Lung (tissue), 12 donors: Measurements from ENCODE around the gene CAPRIN2. TPM values are rescaled to one million over a fixed set of nuclear protein-coding genes. Genes with fewer than 3 reads are reported as not detected.

Source experiments
- ATAC-seq: fragments of 200-7000 bp; cut with Tn5 transposase; one replicate; pipeline ENCODE4 v1.9.1; 2020; ENCODE audit warnings: moderate number of reproducible peaks; ENCODE audit not compliant: insufficient read depth, low FRiP score
- DNase-seq, 3 donors: peaks; one replicate each; pipeline ENCODE4 v3.0.0-alpha.2; 2013 to 2017
- H3K27ac ChIP-seq, 2 donors: one replicate each; pipeline ENCODE4 v1.5.1; 2013; ENCODE audit warnings: mild to moderate bottlenecking in 2 of 2, moderate library complexity in 2 of 2, control low read depth in 1 of 2, inconsistent platforms in 1 of 2, low read depth in 1 of 2, low read length in 1 of 2
- H3K27me3 ChIP-seq, 3 donors: one replicate each; pipeline ENCODE4 v1.5.1; 2013; ENCODE audit warnings: low read length in 2 of 3; ENCODE audit not compliant: control insufficient read depth in 3 of 3, insufficient read depth in 3 of 3
- H3K36me3 ChIP-seq, 4 donors: one replicate each; pipeline ENCODE4 v1.5.1; 2013; ENCODE audit warnings: low read length in 4 of 4, mild to moderate bottlenecking in 1 of 4, moderate library complexity in 1 of 4; ENCODE audit not compliant: control insufficient read depth in 4 of 4, insufficient read depth in 4 of 4
- H3K4me1 ChIP-seq, 5 donors: one replicate each; pipeline ENCODE4 v1.5.1; 2013; ENCODE audit warnings: low read length in 5 of 5, mild to moderate bottlenecking in 2 of 5, moderate library complexity in 1 of 5; ENCODE audit not compliant: control insufficient read depth in 5 of 5, insufficient read depth in 5 of 5
- H3K4me3 ChIP-seq: one replicate; pipeline ENCODE4 v1.5.1; 2013; ENCODE audit warnings: mild to moderate bottlenecking, control low read depth, moderate library complexity
- H3K9ac ChIP-seq, 2 donors: one replicate each; pipeline ENCODE4 v1.5.1; 2013; ENCODE audit warnings: low read length in 2 of 2, control low read depth in 1 of 2; ENCODE audit not compliant: insufficient read depth in 1 of 2
- H3K9me3 ChIP-seq, 4 donors: one replicate each; pipeline ENCODE4 v1.5.1; 2013; ENCODE audit warnings: low read length in 3 of 4, mild to moderate bottlenecking in 1 of 4, moderate library complexity in 1 of 4; ENCODE audit not compliant: control insufficient read depth in 4 of 4, insufficient read depth in 3 of 4
- WGBS, 2 donors: extraction: QIAGEN DNeasy Blood & Tissue Kit; methylation state at CpG; one replicate each; pipeline ENCODE4 v1.1.7; 2013; 5-methylcytosine and 5-hydroxymethylcytosine counted together
- polyA plus RNA-seq, 2 donors: library from polyadenylated mRNA; stranded (reverse); fragments of 200-250 nt; gene quantifications; one replicate each; pipeline ENCODE4 v1.2.1, GENCODE V29; 2013
- total RNA-seq, 2 donors: library from RNA; depleted of rRNA in 1 of 2; stranded (reverse); fragments of >200 nt in 1 of 2; gene quantifications; one replicate each; pipeline ENCODE4 v1.2.1, GENCODE V29; 2014 to 2021
- TF ChIP-seq, protein P1 (sequence below): IDR thresholded peaks from 2 replicates; pipeline ENCODE4 v1.5.1; 2012; ENCODE audit warnings: mild to moderate bottlenecking; ENCODE audit errors: control extremely low read depth, extremely low read depth
- donor health status: control.
- donor health status: control.
- donor health status: Bipolar disorder and iron deficiency.
- donor health status: healthy.
- donor health status: DM: yes; HTN: yes; CAD: no.

Gene CAPRIN2
- total and polyA plus RNA-seq, 4 donors, result 8.2 to 43.5 (median 16.9) TPM

GRCh38 chr12:30794020-30794419 lies 39.3 kb upstream of the CAPRIN2 start:
- H3K27me3 ChIP-seq, result peaks cover 0 to 10% (median 3%) of the 10 kb centered on the region in 3 donors
- no peak overlapping the region for H3K9ac ChIP-seq
- DNase-seq, result no peak
- no peak overlapping the region for H3K4me3 ChIP-seq
- TF ChIP-seq, protein P1, sequence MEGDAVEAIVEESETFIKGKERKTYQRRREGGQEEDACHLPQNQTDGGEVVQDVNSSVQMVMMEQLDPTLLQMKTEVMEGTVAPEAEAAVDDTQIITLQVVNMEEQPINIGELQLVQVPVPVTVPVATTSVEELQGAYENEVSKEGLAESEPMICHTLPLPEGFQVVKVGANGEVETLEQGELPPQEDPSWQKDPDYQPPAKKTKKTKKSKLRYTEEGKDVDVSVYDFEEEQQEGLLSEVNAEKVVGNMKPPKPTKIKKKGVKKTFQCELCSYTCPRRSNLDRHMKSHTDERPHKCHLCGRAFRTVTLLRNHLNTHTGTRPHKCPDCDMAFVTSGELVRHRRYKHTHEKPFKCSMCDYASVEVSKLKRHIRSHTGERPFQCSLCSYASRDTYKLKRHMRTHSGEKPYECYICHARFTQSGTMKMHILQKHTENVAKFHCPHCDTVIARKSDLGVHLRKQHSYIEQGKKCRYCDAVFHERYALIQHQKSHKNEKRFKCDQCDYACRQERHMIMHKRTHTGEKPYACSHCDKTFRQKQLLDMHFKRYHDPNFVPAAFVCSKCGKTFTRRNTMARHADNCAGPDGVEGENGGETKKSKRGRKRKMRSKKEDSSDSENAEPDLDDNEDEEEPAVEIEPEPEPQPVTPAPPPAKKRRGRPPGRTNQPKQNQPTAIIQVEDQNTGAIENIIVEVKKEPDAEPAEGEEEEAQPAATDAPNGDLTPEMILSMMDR, result no peak
- ATAC-seq, result no peak
- H3K4me1 ChIP-seq, result peaks cover 0 to 8% (median 0%) of the 10 kb centered on the region in 5 donors
- H3K27ac ChIP-seq, result no peak overlapping the region
- 80 to 86% methylated on average over 3 of the region's 3 CpGs for WGBS, 2 donors
- no peaks in the 10 kb centered on the region for H3K36me3 ChIP-seq
- no peaks in the 10 kb centered on the region for H3K9me3 ChIP-seq

DNA sequence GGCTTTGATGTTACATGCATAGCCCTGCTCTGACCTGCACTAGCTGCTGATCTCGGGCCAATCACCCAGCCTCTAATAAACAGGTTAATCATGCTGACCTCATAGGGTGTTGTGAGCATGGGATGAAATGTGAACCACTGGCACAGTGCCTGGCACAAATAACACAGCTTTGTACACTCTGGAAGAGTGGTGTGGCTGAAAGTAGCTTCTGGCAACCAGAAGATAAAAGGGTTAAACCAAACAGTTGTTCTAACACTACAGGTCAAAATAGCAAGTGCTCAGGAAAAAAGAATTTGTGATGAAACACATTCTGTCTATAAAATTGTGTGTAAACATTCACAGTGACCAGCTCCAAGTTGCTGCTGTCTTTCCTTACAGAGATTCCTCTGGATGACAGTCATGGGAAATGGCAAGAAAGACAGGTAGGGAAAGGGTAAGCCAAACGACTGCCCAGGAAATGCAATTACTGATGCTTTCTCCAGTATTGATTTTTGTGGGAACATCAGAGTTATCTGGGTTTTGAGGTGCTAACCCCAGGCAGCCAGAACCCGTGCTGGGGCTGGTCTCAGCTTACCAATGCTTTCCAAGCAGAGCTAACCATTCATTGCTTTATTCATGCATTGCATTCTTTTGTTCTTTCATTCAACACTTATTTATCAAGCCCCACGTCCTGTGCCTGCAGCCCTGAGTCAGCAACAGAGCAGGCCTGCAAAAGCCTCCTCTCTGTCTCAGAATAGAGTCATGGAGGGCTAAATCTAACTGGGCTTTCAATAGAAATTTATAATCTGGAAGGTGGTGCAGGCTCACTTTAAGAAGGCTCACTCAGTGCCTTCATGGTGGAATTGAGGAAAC lies 38.1 kb upstream of the CAPRIN2 start:
- Histone ChIP-seq H3K27me3 (peaks cover 0 to 6% (median 3%) of the 10 kb centered on the region in 3 donors), H3K4me1 (peaks cover 0 to 8% (median 0%) of the 10 kb centered on the region in 5 donors), H3K9ac (no peak overlapping the region), H3K9me3 (no peaks in the 10 kb centered on the region), H3K36me3 (no peaks in the 10 kb centered on the region), H3K4me3 (no peak overlapping the region), H3K27ac (no peak overlapping the region)
- ATAC-seq (no peak), DNase-seq (no peak)
- 64 to 73% methylated on average over 4 of the region's 4 CpGs for WGBS, 2 donors
- TF ChIP-seq, protein P1, result no peak

DNA sequence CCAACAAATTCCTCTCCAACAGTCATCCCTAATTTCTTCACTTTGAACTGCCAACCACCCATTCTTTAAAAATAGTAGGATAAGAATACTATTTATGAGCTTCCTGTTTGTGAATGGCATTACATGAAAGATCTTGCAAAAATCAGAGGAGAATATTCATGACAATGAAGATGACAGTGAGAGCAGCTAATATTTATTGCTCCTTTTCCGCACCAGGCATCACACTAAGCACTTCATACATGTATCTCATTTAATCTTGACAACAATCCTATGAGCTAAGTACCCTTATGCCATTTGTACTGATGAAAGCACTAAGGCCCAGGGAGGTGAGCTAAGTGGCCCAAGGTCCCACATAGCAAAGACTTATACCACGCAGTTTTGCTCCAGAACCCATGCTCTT lies 37.3 kb upstream of the CAPRIN2 start:
- Histone ChIP-seq H3K9ac (no peak overlapping the region), H3K36me3 (no peaks in the 10 kb centered on the region), H3K27ac (no peak overlapping the region), H3K27me3 (peaks cover 0 to 4% (median 2%) of the 10 kb centered on the region in 3 donors), H3K4me3 (no peak overlapping the region), H3K4me1 (peaks cover 0 to 8% (median 0%) of the 10 kb centered on the region in 5 donors), H3K9me3 (no peaks in the 10 kb centered on the region)
- 94 to 95% methylated on average over 2 of the region's 2 CpGs for WGBS, 2 donors
- ATAC-seq (no peak), DNase-seq (no peak)
- TF ChIP-seq, protein P1, result no peak
